ENCODE data around the gene CCDC33. TPM values are rescaled to one million over a fixed set of nuclear protein-coding genes. Genes with fewer than 3 reads are reported as not detected.

The CCDC33 gene
- polyA plus RNA-seq, 1 experiment, result not detected

DNA sequence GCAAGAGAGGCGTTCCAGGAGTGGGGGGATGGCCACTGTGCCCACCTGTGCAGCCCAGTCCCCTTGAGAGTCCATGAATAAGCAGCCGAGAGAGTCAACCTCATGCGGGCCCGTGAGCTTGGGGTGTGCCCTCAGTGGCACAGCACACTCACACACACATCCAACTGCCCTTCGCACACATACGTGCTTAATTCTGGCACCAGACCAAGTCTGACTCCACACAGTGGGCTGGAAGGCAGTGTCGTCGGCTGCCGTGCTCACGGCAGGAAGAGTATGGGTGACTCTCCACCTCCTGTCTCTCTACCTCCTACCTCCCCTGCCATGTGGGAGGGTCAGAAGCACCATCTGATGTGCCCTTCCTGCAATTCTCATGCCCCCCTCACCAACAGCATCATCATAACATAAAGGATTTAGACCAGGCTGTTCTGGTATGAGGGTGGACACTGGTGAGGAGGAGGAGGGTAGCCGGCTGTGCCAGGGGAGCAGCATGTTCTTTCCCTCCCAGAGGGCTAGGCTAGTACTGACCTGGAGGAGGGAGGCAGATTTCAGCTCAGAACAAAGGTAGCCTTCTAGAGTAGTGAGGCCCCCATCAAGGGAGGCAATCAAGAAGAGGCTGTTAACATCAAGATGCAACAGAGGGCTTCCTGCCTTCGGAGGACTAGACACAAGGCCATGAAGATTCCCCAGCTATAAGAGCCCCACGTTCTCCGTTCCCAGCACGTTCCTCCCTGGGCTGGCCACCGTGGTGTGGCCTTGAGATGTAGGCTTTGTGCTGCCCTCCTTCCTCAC is 28.3 kb upstream of the CCDC33 start:
- POLR2A ChIA-PET, result no interaction called here
- H3K27me3 ChIP-seq (ENCODE audit: control insufficient read depth, insufficient read depth, low read length), result peaks cover 10% of the 10 kb centered on the region
- CTCF ChIA-PET, result no interaction called here
- no peak for DNase-seq (ENCODE audit: low read depth, low spot score)
- H3K27ac ChIP-seq (ENCODE audit: low read depth, low read length), result no peak overlapping the region
- TF ChIP-seq, protein P1, sequence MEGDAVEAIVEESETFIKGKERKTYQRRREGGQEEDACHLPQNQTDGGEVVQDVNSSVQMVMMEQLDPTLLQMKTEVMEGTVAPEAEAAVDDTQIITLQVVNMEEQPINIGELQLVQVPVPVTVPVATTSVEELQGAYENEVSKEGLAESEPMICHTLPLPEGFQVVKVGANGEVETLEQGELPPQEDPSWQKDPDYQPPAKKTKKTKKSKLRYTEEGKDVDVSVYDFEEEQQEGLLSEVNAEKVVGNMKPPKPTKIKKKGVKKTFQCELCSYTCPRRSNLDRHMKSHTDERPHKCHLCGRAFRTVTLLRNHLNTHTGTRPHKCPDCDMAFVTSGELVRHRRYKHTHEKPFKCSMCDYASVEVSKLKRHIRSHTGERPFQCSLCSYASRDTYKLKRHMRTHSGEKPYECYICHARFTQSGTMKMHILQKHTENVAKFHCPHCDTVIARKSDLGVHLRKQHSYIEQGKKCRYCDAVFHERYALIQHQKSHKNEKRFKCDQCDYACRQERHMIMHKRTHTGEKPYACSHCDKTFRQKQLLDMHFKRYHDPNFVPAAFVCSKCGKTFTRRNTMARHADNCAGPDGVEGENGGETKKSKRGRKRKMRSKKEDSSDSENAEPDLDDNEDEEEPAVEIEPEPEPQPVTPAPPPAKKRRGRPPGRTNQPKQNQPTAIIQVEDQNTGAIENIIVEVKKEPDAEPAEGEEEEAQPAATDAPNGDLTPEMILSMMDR (IDR thresholded peaks at IDR 0.05; ENCODE audit: low read depth, low read length), result no peak
- no peak overlapping the region for H3K4me3 ChIP-seq (ENCODE audit: low read depth, low read length)
- H3K9me3 ChIP-seq (ENCODE audit: control insufficient read depth, insufficient read depth, low read length), result no peaks in the 10 kb centered on the region

DNA sequence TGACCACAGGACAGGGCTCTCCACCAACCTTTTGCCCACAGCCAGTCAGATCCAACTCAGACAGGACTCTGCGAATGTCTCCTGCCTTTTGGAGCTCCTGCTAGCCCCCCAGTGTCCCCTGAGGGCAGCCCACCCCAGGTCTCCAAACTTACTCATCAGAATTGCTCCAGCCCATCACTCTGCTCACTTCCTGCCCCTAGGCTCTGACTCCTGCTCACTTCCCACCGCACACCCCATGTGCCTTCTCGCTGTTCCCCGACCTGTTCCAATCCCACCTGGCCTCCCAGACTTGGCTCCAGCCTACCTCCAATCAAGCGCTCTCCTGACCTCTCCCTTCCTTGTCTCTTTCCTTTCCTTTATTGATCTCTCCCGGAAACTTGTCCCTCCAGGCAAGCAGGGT is 27.6 kb upstream of the CCDC33 start:
- Histone ChIP-seq H3K9me3 (ENCODE audit: control insufficient read depth, insufficient read depth, low read length) (no peaks in the 10 kb centered on the region), H3K4me3 (ENCODE audit: low read depth, low read length) (no peak overlapping the region), H3K27ac (ENCODE audit: low read depth, low read length) (no peak overlapping the region), H3K27me3 (ENCODE audit: control insufficient read depth, insufficient read depth, low read length) (peaks cover 10% of the 10 kb centered on the region)
- TF ChIP-seq, protein P1 (IDR thresholded peaks at IDR 0.05; ENCODE audit: low read depth, low read length), result no peak
- POLR2A ChIA-PET, result no interaction called here
- no peak for DNase-seq (ENCODE audit: low read depth, low spot score)
- CTCF ChIA-PET, result no interaction called here

DNA sequence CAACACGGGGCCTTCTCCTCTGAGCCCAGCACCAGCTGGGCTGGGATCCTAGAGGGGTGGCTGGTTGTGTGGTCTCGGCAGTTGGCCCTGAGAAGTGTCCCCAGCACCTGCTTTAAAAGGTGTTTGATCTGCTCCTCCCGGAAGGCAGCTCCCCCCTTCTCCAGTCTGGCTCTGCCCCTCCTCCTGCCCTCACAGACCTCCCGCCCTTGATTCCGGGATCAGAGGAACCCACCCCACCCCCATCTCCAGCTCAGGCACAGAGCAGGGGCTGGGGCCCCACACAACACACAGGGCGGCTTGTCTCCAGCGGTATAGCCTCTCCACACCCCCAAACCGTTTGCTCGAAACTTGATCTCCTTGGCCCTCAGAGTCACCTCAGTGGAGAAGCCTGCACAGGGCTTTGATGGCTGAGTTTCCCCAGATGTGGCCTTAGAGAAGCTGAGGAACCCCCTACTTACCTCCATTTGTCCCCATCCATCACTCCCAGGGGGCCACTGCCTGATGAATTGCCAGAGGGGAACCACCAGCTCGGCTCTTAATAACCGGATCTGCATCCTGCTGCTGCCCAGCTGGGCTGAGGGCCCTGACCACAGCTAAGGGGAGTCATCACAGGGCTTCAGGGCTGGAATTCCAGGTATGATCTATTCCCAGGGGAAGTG is 27.1 kb upstream of the CCDC33 start:
- TF ChIP-seq, protein P1 (IDR thresholded peaks at IDR 0.05; ENCODE audit: low read depth, low read length), result no peak
- H3K27ac ChIP-seq (ENCODE audit: low read depth, low read length), result no peak overlapping the region
- CTCF ChIA-PET, result interaction anchor here (0.8 kb wide), 1 partner anchor 99 kb away, joined by 3 read pairs; no protein-coding TSS in a partner anchor

DNA sequence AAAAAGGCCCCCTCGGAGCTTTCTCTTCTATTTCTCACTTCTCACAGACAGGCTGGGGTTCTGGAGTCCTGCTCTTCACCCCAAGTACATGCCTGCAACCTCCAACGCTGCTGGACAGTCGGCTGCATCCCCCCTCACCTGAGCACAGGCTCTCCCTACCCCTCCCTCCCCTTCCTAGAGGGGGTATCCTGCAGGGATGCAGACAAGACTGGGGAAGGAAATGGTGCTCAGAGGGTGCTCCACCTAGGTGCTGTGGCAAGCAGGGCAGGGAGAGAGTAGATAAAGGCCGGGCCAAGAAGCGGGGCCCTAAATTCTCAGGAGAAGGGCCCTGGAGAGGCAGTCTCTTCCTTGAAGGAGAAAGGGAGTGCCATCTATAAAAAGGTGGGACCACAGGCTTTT is 26.6 kb upstream of the CCDC33 start:
- ChIA-PET CTCF (interaction anchor here (0.8 kb wide), 1 partner anchor 98 kb away, joined by 3 read pairs; no protein-coding TSS in a partner anchor), POLR2A (no interaction called here)
- TF ChIP-seq, protein P1 (IDR thresholded peaks at IDR 0.05; ENCODE audit: low read depth, low read length), result no peak
- no peak for DNase-seq (ENCODE audit: low read depth, low spot score)
- Histone ChIP-seq H3K27ac (ENCODE audit: low read depth, low read length) (no peak overlapping the region), H3K9me3 (ENCODE audit: control insufficient read depth, insufficient read depth, low read length) (no peaks in the 10 kb centered on the region), H3K27me3 (ENCODE audit: control insufficient read depth, insufficient read depth, low read length) (peaks cover 10% of the 10 kb centered on the region), H3K4me3 (ENCODE audit: low read depth, low read length) (no peak overlapping the region)

More for the DNA sequence above, 27.1 kb upstream of the CCDC33 start:
- POLR2A ChIA-PET, result no interaction called here
- no peaks in the 10 kb centered on the region for H3K9me3 ChIP-seq (ENCODE audit: control insufficient read depth, insufficient read depth, low read length)
- no peak overlapping the region for H3K4me3 ChIP-seq (ENCODE audit: low read depth, low read length)
- H3K27me3 ChIP-seq (ENCODE audit: control insufficient read depth, insufficient read depth, low read length), result peaks cover 10% of the 10 kb centered on the region
- DNase-seq (ENCODE audit: low read depth, low spot score), result no peak

Measured in AG04450 (cell line).